ENCODE results near the gene GUCD1.

DNA sequence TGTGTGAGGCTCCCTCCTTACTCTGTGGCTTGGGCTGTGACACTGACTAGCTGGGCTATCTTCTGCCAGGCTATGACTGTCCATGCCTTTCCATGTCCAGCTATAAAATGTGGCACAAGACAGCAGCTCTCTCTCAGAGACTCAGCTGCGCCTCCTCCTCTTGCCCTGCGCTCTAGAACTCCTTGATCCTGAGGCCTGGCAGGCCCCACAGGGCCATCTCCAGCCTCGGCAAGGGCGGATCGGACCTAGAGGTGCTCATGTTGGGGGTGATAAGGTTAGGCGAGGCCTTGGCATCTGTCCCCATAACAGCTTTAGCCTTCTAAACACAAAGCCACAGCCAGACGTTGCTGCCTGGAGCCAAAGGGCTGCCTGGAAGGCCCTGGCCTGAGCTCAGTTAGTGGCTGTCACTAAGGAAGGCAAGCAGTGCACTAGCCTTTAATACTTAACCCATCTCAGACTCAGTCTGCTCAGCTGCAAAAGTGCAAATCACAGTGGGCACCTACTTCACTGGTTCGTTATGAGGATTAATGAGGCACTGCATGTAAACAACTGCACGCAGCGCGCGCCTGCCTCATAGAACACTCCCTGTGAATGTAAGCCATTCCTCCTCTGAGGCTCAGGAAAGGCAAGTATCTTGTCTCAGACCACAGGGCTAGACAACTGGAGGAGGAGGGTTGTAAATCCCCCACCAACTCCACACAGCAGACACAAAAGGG lies 1.2 kb downstream of the GUCD1 start:
- TF ChIP-seq EZH2 (IDR thresholded peaks at IDR 0.05; ENCODE audit: low read length): no peak
- TF ChIP-seq, protein P1, sequence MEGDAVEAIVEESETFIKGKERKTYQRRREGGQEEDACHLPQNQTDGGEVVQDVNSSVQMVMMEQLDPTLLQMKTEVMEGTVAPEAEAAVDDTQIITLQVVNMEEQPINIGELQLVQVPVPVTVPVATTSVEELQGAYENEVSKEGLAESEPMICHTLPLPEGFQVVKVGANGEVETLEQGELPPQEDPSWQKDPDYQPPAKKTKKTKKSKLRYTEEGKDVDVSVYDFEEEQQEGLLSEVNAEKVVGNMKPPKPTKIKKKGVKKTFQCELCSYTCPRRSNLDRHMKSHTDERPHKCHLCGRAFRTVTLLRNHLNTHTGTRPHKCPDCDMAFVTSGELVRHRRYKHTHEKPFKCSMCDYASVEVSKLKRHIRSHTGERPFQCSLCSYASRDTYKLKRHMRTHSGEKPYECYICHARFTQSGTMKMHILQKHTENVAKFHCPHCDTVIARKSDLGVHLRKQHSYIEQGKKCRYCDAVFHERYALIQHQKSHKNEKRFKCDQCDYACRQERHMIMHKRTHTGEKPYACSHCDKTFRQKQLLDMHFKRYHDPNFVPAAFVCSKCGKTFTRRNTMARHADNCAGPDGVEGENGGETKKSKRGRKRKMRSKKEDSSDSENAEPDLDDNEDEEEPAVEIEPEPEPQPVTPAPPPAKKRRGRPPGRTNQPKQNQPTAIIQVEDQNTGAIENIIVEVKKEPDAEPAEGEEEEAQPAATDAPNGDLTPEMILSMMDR (optimal IDR thresholded peaks at IDR 0.05 in 1 of 3, IDR thresholded peaks at IDR 0.05 in 1 of 3, conservative IDR thresholded peaks at IDR 0.05 in 1 of 3; ENCODE audit: extremely low read depth in 1 of 3, insufficient read depth in 2 of 3, low read length in 3 of 3): no peak
